OCI-LY7 (cell line): ENCODE data around the gene SLC35C1.

Experiments used
- CTCF ChIP-seq: fragments of 200-600 bp; sonication (generic); conservative IDR thresholded peaks from 2 replicates; pipeline ENCODE4 v1.5.1; 2014; ENCODE audit warnings: mild to moderate bottlenecking, antibody characterized with exemption, low read length, moderate library complexity, mixed read lengths
- EZH2phosphoT487 ChIP-seq: fragments of 200-600 bp; sonication (generic); IDR thresholded peaks from 2 replicates; pipeline ENCODE4 v1.6.1; 2018; ENCODE audit warnings: low read depth, borderline replicate concordance, mild to moderate bottlenecking, mixed run types, antibody characterized with exemption, low read length, moderate library complexity, mixed read lengths

GRCh38 chr11:45856044-45856468 is 51.1 kb downstream of the SLC35C1 start:
- TF ChIP-seq CTCF, result no peak
- no peak for TF ChIP-seq EZH2phosphoT487
